H9 (cell line): Measurements from ENCODE around the gene TMEM163. TPM values are rescaled to one million over a fixed set of nuclear protein-coding genes. Genes with fewer than 3 reads are reported as not detected.

Experiments used
- DNase-seq: peaks from one replicate; pipeline ENCODE4 v3.0.0-alpha.2; 2017
- H2AFZ ChIP-seq: one replicate; pipeline ENCODE4 v1.6.1; 2013; ENCODE audit warnings: mild to moderate bottlenecking, low read length, control low read depth, moderate library complexity
- H2AK5ac ChIP-seq: 2 replicates; pipeline ENCODE4 v1.6.1; 2013; ENCODE audit warnings: low read length, control low read depth, mixed read lengths; ENCODE audit not compliant: insufficient read length
- H2BK120ac ChIP-seq: one replicate; pipeline ENCODE4 v1.6.1; 2013; ENCODE audit warnings: low read depth, mild to moderate bottlenecking, low read length, control low read depth, inconsistent platforms; ENCODE audit not compliant: poor library complexity, severe bottlenecking
- H2BK12ac ChIP-seq: 2 replicates; pipeline ENCODE4 v1.6.1; 2013; ENCODE audit warnings: low read length, control low read depth, mixed read lengths, low read depth; ENCODE audit not compliant: insufficient read length
- H2BK15ac ChIP-seq: 2 replicates; pipeline ENCODE4 v1.6.1; 2013; ENCODE audit warnings: low read depth, low read length, control low read depth
- H2BK20ac ChIP-seq: one replicate; pipeline ENCODE4 v1.6.1; 2013; ENCODE audit warnings: low read depth, mild to moderate bottlenecking, low read length, control low read depth, inconsistent platforms; ENCODE audit not compliant: poor library complexity, severe bottlenecking
- H2BK5ac ChIP-seq: 2 replicates; pipeline ENCODE4 v1.6.1; 2013; ENCODE audit warnings: low read length, control low read depth, mixed read lengths; ENCODE audit not compliant: insufficient read length
- H3K14ac ChIP-seq: 2 replicates; pipeline ENCODE4 v1.6.1; 2013; ENCODE audit warnings: low read length, control low read depth; ENCODE audit not compliant: insufficient read depth
- H3K18ac ChIP-seq: 2 replicates; pipeline ENCODE4 v1.6.1; 2013; ENCODE audit warnings: low read depth, mild to moderate bottlenecking, mixed read lengths, low read length, control low read depth; ENCODE audit not compliant: insufficient read length
- H3K23ac ChIP-seq: 2 replicates; pipeline ENCODE4 v1.6.1; 2013; ENCODE audit warnings: low read length, control low read depth, mixed read lengths, low read depth; ENCODE audit not compliant: insufficient read length
- H3K23me2 ChIP-seq: 2 replicates; pipeline ENCODE4 v1.6.1; 2013; ENCODE audit warnings: low read depth, mild to moderate bottlenecking, mixed read lengths, low read length, control low read depth; ENCODE audit not compliant: insufficient read length, poor library complexity, severe bottlenecking
- H3K27ac ChIP-seq: 2 replicates; pipeline ENCODE4 v1.5.1; 2013; ENCODE audit warnings: low read length, control low read depth, mixed read lengths, low read depth; ENCODE audit not compliant: insufficient read length
- H3K27me3 ChIP-seq: 2 replicates; pipeline ENCODE4 v1.6.1; 2013; ENCODE audit warnings: low read length, control low read depth, inconsistent platforms; ENCODE audit not compliant: insufficient read depth
- H3K4ac ChIP-seq: 2 replicates; pipeline ENCODE4 v1.6.1; 2013; ENCODE audit warnings: low read depth, mild to moderate bottlenecking, control low read depth, inconsistent platforms, low read length, moderate library complexity
- H3K4me1 ChIP-seq: 2 replicates; pipeline ENCODE4 v1.6.1; 2013; ENCODE audit warnings: low read length, control low read depth, inconsistent platforms; ENCODE audit not compliant: insufficient read depth
- H3K4me2 ChIP-seq: 2 replicates; pipeline ENCODE4 v1.6.1; 2013; ENCODE audit warnings: low read length, control low read depth, mixed read lengths; ENCODE audit not compliant: insufficient read length, insufficient read depth
- H3K56ac ChIP-seq: 2 replicates; pipeline ENCODE4 v1.6.1; 2013; ENCODE audit warnings: low read depth, mild to moderate bottlenecking, mixed read lengths, low read length, control low read depth; ENCODE audit not compliant: insufficient read length
- H3K79me1 ChIP-seq: 2 replicates; pipeline ENCODE4 v1.6.1; 2013; ENCODE audit warnings: low read depth, mild to moderate bottlenecking, moderate library complexity, low read length, control low read depth, inconsistent platforms; ENCODE audit not compliant: insufficient read depth, poor library complexity, severe bottlenecking
- H3K79me2 ChIP-seq: 2 replicates; pipeline ENCODE4 v1.6.1; 2013; ENCODE audit warnings: low read length, control low read depth, inconsistent platforms; ENCODE audit not compliant: insufficient read depth
- H3K9ac ChIP-seq: 2 replicates; pipeline ENCODE4 v1.6.1; 2013; ENCODE audit warnings: low read length, control low read depth, mixed read lengths; ENCODE audit not compliant: insufficient read length; ENCODE audit errors: extremely low read depth
- H3K9me3 ChIP-seq: one replicate; pipeline ENCODE4 v1.6.1; 2013; ENCODE audit warnings: low read depth, low read length, inconsistent platforms; ENCODE audit not compliant: control insufficient read depth
- H3T11ph ChIP-seq: one replicate; pipeline ENCODE4 v1.6.1; 2013; ENCODE audit warnings: mild to moderate bottlenecking, low read length, control low read depth, inconsistent platforms
- H4K20me1 ChIP-seq: one replicate; pipeline ENCODE4 v1.6.1; 2013; ENCODE audit not compliant: control insufficient read depth, insufficient read length, insufficient read depth
- H4K5ac ChIP-seq: 2 replicates; pipeline ENCODE4 v1.6.1; 2013; ENCODE audit warnings: low read depth, mild to moderate bottlenecking, mixed read lengths, low read length, control low read depth; ENCODE audit not compliant: insufficient read length
- H4K8ac ChIP-seq: replicated peaks from 2 replicates; pipeline ENCODE4 v1.6.1; 2013; ENCODE audit warnings: low read length, control low read depth, mixed read lengths, low read depth; ENCODE audit not compliant: insufficient read length
- H4K91ac ChIP-seq: 2 replicates; pipeline ENCODE4 v1.6.1; 2013; ENCODE audit warnings: low read depth, mild to moderate bottlenecking, moderate library complexity, mixed read lengths, low read length, control low read depth; ENCODE audit not compliant: insufficient read length
- H3K27ac Mint-ChIP-seq, 3 experiments: 2 replicates in 2 of 3; 3 replicates in 1 of 3; pipeline ENCODE4 v1.8.0; 2020 to 2021; ENCODE audit warnings: mixed read lengths in 3 of 3, mild to moderate bottlenecking in 1 of 3, moderate library complexity in 1 of 3
- H3K27me3 Mint-ChIP-seq: 2 replicates; pipeline ENCODE4 v1.8.0; 2021; ENCODE audit warnings: low read depth, mild to moderate bottlenecking, moderate library complexity, mixed read lengths
- H3K36me3 Mint-ChIP-seq, 3 experiments: 2 replicates in 2 of 3; 3 replicates in 1 of 3; pipeline ENCODE4 v1.8.0; 2020 to 2021; ENCODE audit warnings: low read depth in 3 of 3, mixed read lengths in 3 of 3; ENCODE audit not compliant: insufficient read depth in 1 of 3
- H3K4me1 Mint-ChIP-seq, 2 experiments: 2 replicates each; pipeline ENCODE4 v1.8.0; 2020; ENCODE audit warnings: mixed read lengths in 2 of 2
- H3K4me3 Mint-ChIP-seq, 2 experiments: 2 replicates in 1 of 2; 3 replicates in 1 of 2; pipeline ENCODE4 v1.8.0; 2020 to 2021; ENCODE audit warnings: mild to moderate bottlenecking in 2 of 2, mixed read lengths in 2 of 2, moderate library complexity in 1 of 2
- H3K9me3 Mint-ChIP-seq, 2 experiments: 2 replicates in 1 of 2; 3 replicates in 1 of 2; pipeline ENCODE4 v1.8.0; 2020; ENCODE audit warnings: mild to moderate bottlenecking in 2 of 2, mixed read lengths in 2 of 2, moderate library complexity in 1 of 2
- CTCF ChIP-seq: fragments of 200-600 bp; sonication (generic); conservative IDR thresholded peaks from 3 replicates; pipeline ENCODE4 v1.8.0; 2021; ENCODE audit warnings: antibody characterized with exemption, mild to moderate bottlenecking
- WGBS: extraction: QIAGEN DNeasy Blood & Tissue Kit; methylation state at CpG from one replicate; pipeline ENCODE4 v1.1.7; 2013; ENCODE audit warnings: missing lambda C conversion rate, low lambda C conversion rate, mixed read lengths; ENCODE audit not compliant: insufficient read length; ENCODE audit errors: extremely low coverage; 5-methylcytosine and 5-hydroxymethylcytosine counted together
- total RNA-seq: library from RNA; stranded (reverse); gene quantifications from 2 replicates; pipeline ENCODE4 v1.2.1, GENCODE V29; 2021

Gene TMEM163
- total RNA-seq, 1 experiment from 2014 or later, result 0.39 TPM

GRCh38 chr2:134453476-134453875, 265.3 kb downstream of the TMEM163 start:
- Histone ChIP-seq H3K9ac (no peak overlapping the region), H3K23ac (no peak overlapping the region), H3K27ac (no peak overlapping the region), H2BK120ac (no peak overlapping the region), H3K4me2 (no peak overlapping the region), H2BK12ac (no peak overlapping the region), H3K18ac (no peak overlapping the region), H2BK20ac (no peak overlapping the region), H3K4ac (no peak overlapping the region), H4K5ac (no peak overlapping the region), H4K20me1 (no peaks in the 10 kb centered on the region), H3T11ph (no peak overlapping the region), H3K27me3 (no peaks in the 10 kb centered on the region), H4K8ac (no peak overlapping the region), H3K79me2 (no peaks in the 10 kb centered on the region), H2AK5ac (no peak overlapping the region), H3K56ac (no peak overlapping the region), H3K4me1 (no peaks in the 10 kb centered on the region), H2BK15ac (no peak overlapping the region), H3K79me1 (no peaks in the 10 kb centered on the region), H4K91ac (no peak overlapping the region), H2AFZ (no peak overlapping the region), H3K23me2 (no peaks in the 10 kb centered on the region), H3K14ac (no peak overlapping the region), H2BK5ac (no peak overlapping the region), H3K9me3 (no peaks in the 10 kb centered on the region)
- WGBS, result no CpG with 5 or more reads among the region's 4 CpGs
- no peak for TF ChIP-seq CTCF
- peak; percentile 18 for DNase-seq
- H3K36me3 Mint-ChIP-seq, result peaks cover 4 to 9% (median 8%) of the 10 kb centered on the region in 3 experiments; a peak in 6 of 7 replicates
- no peak overlapping the region for H3K27ac Mint-ChIP-seq
- H3K4me3 Mint-ChIP-seq, result no peak overlapping the region
- no peaks in the 10 kb centered on the region for H3K9me3 Mint-ChIP-seq
- no peaks in the 10 kb centered on the region for H3K27me3 Mint-ChIP-seq
- peaks cover 14 to 15% of the 10 kb centered on the region in 2 experiments; a peak in 3 of 4 replicates for H3K4me1 Mint-ChIP-seq
